GM21619 (cell line): ENCODE data around the gene PTCRA.
"Not testable (repeated sequence)": the region's sequence is repeated elsewhere in the genome, so short reads cannot be mapped to it uniquely, and the experiment has no call there.

Source experiments
- ATAC-seq: cut with Tn5 transposase; IDR thresholded peaks from one replicate; pipeline ENCODE4 v1.9.1; 2021; ENCODE audit not compliant: unreplicated experiment

The PTCRA gene

GRCh38 chr6:42915732-42916131, at the start of gene PTCRA:
PTCRA (plus strand) TSS chr6:42916053; CDS start chr6:42916070, 17 bp downstream.
- no peak for ATAC-seq

GRCh38 chr6:42870145-42870936, 45.5 kb upstream of the PTCRA start:
- no peak for ATAC-seq

GRCh38 chr6:42871711-42872110, 44.1 kb upstream of the PTCRA start:
- ATAC-seq = no peak

- no peak for ATAC-seq
Observed at GRCh38 chr6:42873313-42873712, 42.5 kb upstream of the PTCRA start.

GRCh38 chr6:42877695-42878094, 38.2 kb upstream of the PTCRA start:
- ATAC-seq = no peak

GRCh38 chr6:42879372-42880239, 36.2 kb upstream of the PTCRA start, which contains the start of gene RPL7L1:
RPL7L1 (plus strand) TSS chr6:42879616; CDS start chr6:42879911, 295 bp downstream.
- ATAC-seq = peak; percentile 89

GRCh38 chr6:42880240-42880817, 35.5 kb upstream of the PTCRA start:
- ATAC-seq = not testable (repeated sequence)

GRCh38 chr6:42880871-42881270, 35.0 kb upstream of the PTCRA start:
- ATAC-seq = not testable (repeated sequence)

GRCh38 chr6:42885702-42886101, 30.2 kb upstream of the PTCRA start:
- no peak for ATAC-seq

- not testable (repeated sequence) for ATAC-seq
Observed at GRCh38 chr6:42888201-42888600, 27.7 kb upstream of the PTCRA start.

- no peak for ATAC-seq
Observed at GRCh38 chr6:42889815-42890214, 26.0 kb upstream of the PTCRA start.

- ATAC-seq = peak; percentile 90
Observed at GRCh38 chr6:42890311-42891198, 25.3 kb upstream of the PTCRA start.

- no peak for ATAC-seq
Observed at GRCh38 chr6:42891199-42891722, 24.6 kb upstream of the PTCRA start.

GRCh38 chr6:42894041-42894828, 21.6 kb upstream of the PTCRA start:
- ATAC-seq = not testable (repeated sequence)

GRCh38 chr6:42896178-42896719, 19.6 kb upstream of the PTCRA start:
- ATAC-seq = no peak

- ATAC-seq = no peak
Observed at GRCh38 chr6:42898891-42899361, 16.9 kb upstream of the PTCRA start.

GRCh38 chr6:42899871-42900270, 16.0 kb upstream of the PTCRA start:
- no peak for ATAC-seq

GRCh38 chr6:42901538-42901957, 14.3 kb upstream of the PTCRA start:
- ATAC-seq = peak; percentile 60
